ENCODE data around the gene UBR1.

GRCh38 chr15:43008150-43008549 is 97.7 kb downstream of the UBR1 start:
- TF ChIP-seq, protein P1, sequence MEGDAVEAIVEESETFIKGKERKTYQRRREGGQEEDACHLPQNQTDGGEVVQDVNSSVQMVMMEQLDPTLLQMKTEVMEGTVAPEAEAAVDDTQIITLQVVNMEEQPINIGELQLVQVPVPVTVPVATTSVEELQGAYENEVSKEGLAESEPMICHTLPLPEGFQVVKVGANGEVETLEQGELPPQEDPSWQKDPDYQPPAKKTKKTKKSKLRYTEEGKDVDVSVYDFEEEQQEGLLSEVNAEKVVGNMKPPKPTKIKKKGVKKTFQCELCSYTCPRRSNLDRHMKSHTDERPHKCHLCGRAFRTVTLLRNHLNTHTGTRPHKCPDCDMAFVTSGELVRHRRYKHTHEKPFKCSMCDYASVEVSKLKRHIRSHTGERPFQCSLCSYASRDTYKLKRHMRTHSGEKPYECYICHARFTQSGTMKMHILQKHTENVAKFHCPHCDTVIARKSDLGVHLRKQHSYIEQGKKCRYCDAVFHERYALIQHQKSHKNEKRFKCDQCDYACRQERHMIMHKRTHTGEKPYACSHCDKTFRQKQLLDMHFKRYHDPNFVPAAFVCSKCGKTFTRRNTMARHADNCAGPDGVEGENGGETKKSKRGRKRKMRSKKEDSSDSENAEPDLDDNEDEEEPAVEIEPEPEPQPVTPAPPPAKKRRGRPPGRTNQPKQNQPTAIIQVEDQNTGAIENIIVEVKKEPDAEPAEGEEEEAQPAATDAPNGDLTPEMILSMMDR (IDR thresholded peaks at IDR 0.05 in 4 of 5, conservative IDR thresholded peaks at IDR 0.05 in 1 of 5), result no peak
- no peak for TF ChIP-seq POLR2A (IDR thresholded peaks at IDR 0.05)

Data from gastrocnemius medialis (tissue), 4 donors.